Fibroblast of pulmonary artery (primary cell): ENCODE results near the gene TM4SF4.

ENCODE experiments used
- DNase-seq: peaks from one replicate; pipeline ENCODE4 v3.0.0-alpha.2; 2010; ENCODE audit warnings: low read depth
- H3K4me3 ChIP-seq: replicated peaks from 2 replicates; pipeline ENCODE4 v1.5.1; 2011; ENCODE audit warnings: low read depth, mild to moderate bottlenecking, control low read depth, low read length, moderate library complexity
- TF ChIP-seq, protein P1 (sequence below): IDR thresholded peaks from 2 replicates; pipeline ENCODE4 v1.5.1; 2011; ENCODE audit warnings: mild to moderate bottlenecking, control low read depth, low read length, inconsistent platforms; ENCODE audit errors: missing control alignments

Gene TM4SF4

DNA sequence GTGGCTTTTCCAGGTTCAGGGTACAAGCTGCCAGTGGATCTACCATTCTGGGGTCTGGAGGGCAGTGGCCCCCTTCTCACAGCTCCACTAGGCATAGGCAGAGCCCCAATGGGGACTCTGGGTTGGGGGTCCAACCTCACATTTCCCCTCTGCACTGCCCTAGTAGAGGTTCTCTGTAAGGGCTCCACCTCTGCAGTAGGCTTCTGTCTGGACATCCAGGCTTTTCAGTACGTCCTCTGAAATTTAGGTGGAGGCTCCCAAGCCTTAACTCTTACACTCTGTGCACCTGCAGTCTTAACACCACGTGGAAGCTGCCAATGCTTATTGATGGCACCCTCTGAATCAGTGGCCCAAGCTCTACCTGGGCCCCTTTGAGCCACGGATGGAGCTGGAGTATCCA lies 22.5 kb upstream of the TM4SF4 start:
- TF ChIP-seq, protein P1, sequence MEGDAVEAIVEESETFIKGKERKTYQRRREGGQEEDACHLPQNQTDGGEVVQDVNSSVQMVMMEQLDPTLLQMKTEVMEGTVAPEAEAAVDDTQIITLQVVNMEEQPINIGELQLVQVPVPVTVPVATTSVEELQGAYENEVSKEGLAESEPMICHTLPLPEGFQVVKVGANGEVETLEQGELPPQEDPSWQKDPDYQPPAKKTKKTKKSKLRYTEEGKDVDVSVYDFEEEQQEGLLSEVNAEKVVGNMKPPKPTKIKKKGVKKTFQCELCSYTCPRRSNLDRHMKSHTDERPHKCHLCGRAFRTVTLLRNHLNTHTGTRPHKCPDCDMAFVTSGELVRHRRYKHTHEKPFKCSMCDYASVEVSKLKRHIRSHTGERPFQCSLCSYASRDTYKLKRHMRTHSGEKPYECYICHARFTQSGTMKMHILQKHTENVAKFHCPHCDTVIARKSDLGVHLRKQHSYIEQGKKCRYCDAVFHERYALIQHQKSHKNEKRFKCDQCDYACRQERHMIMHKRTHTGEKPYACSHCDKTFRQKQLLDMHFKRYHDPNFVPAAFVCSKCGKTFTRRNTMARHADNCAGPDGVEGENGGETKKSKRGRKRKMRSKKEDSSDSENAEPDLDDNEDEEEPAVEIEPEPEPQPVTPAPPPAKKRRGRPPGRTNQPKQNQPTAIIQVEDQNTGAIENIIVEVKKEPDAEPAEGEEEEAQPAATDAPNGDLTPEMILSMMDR = no peak
- no peak for DNase-seq
- no peak overlapping the region for H3K4me3 ChIP-seq

DNA sequence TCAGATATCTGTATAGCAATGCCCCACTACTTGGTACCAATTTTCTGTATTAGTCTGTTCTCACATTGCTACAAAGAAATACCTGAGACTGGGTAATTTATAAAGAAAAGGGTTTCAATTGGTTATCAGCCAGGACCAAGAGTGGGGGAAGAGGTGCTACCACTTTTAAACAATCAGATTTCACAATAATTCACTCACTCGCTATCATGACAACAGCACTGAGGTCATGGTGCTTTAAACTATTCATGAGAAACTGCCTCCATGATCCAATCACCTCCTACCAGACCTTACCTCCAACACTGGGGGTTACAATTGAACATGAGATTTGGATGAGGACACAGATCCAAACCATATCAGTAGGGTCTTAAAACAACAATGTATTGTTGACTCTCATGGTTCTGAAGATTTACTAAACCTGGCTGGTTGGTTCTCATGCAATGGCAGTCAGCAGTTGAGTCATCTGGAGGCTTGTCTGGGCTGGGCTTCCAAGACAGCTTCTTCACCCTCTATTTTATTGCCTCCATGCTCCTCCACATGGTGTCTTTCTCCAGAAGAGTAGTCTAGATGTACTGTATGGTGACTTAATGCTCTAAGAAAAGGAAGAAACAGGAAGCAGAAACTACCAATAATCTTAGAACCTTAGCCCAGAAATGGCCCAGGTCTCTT lies 21.2 kb upstream of the TM4SF4 start:
- H3K4me3 ChIP-seq = no peak overlapping the region
- TF ChIP-seq, protein P1 = no peak
- DNase-seq = no peak

DNA sequence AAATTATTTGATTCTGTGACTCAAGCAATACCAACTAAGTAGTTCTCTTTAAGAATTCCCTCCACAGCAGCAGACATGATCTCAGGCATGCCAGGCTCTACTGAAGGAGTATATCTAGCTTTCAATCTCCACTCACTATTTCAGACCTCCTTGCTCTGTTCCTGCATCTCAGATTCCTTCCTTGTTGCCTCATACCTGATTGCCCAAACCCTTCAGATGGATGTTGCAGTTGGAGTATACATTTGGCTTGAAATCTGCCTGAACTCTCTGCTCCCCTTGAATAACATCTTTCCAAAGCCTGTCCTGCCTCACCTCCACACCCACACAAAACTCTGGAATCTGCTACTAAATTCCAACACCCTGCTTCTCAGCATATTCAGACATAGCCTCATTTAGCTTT lies 19.8 kb upstream of the TM4SF4 start:
- peak; percentile 59 for DNase-seq
- H3K4me3 ChIP-seq = no peak overlapping the region
- TF ChIP-seq, protein P1 = no peak

DNA sequence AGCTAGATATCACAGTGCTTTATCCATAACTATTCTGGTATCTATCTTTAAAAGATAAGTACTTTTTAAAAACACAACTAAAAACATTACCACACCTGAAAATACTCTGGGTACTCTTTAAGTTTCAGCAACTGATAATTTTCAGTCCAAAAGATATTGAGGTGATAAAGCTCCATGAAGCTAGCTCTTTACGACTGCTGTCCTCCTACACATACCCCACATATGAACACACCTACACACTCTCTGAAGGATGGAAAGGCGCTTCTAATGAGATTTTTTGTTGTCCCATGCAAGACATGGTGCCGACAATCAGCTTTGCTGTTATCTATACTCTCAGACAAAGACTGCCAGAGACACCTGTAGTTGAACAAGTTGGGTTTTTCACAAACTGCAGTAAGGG lies 19.1 kb upstream of the TM4SF4 start:
- DNase-seq = no peak
- no peak overlapping the region for H3K4me3 ChIP-seq
- TF ChIP-seq, protein P1 = no peak

DNA sequence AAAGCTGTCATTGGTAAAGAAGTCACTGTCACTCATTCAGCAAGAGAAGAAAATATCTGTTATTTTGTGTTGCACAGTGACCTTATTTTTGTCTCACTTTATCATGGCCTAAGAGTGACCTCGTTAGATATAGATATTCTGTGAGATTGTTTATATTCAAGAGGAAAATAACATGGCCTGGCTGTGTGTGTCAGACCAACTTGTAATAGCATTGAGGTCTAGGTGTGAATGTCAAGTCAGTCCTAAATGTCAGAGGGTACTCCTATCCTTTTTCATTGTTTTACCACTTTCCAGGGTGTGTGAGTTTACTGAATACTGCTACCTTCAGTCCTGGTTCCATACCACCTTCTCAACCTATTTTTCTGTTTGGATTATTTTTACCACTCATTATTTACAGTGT lies 18.5 kb upstream of the TM4SF4 start:
- TF ChIP-seq, protein P1 = no peak

DNA sequence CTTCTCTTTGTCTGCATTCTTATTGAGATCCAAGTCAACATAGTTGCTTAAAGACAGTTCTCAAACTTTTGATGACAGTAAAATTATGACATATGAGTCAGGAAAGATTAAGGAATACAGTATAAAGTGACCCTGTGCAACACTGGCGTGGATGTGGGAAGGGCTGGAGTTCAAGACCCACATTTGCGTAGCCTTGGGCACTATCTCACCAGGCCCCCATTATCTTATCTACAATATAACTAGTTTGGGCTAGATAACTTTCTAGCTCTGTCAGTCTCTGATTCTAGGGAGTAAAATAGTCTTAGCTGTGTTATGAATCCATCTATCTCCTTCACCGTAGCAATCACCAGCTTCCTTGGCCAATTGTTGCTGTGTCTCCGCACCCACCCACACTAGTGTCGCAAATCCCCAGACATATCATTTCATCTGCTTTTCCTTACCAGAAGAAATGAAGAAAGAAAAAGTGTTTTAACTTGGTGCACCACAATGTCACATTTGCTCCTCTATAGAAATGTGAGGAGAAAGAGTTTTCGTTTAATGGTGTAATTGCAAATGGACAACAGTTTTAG lies 14.9 kb upstream of the TM4SF4 start:
- TF ChIP-seq, protein P1 = no peak
- no peak for DNase-seq
- no peak overlapping the region for H3K4me3 ChIP-seq

More for the DNA sequence above, 18.5 kb upstream of the TM4SF4 start:
- H3K4me3 ChIP-seq = no peak overlapping the region
- DNase-seq = no peak

DNA sequence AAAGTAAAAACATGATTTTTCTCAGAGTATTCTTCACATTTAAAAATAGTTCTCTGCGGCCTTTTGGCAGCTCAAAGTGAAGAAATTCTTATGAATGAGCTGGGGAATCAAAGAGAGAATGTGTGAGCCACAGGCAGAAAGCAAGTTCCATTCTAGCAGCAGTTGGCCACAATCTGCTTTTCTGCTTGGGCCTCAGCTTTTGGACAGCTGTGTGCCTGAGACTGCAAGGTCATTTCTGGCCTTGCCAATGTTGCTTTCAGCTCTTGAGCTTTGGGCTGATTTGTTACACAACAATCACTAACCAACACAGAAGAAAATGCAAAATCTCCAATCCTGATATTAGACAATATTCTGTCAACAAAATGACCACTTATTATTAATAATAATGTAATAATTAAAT lies 14.4 kb upstream of the TM4SF4 start:
- no peak overlapping the region for H3K4me3 ChIP-seq
- peak; percentile 47 for DNase-seq
- TF ChIP-seq, protein P1 = no peak
